HG03175 (cell line): Measurements from ENCODE around the gene UGDH.
"Not testable (repeated sequence)": the region's sequence is repeated elsewhere in the genome, so short reads cannot be mapped to it uniquely, and the experiment has no call there.

Experiments used
- ATAC-seq: cut with Tn5 transposase; IDR thresholded peaks from one replicate; pipeline ENCODE4 v1.9.1; 2021; ENCODE audit warnings: mild to moderate bottlenecking, moderate library complexity; ENCODE audit not compliant: unreplicated experiment

UGDH gene

DNA sequence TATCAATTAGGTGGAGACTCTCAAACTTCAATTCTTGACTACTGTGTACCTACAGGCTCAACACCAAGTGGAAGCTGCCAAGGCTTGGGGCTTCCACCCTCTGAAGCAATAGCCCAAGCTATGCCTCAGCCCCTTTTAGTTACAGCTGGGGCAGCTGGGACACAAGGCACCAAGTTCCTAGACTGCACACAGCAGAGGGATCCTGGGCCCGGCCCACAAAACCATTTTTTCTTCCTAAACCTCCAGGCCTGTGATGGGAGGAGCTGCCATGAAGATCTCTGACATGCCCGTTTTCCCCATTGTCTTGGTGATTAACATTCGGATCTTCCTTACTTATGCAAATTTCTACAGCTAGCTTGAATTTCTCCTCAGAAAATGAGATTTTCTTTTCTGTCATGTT is 3.4 kb upstream of the UGDH start:
- ATAC-seq = no peak

DNA sequence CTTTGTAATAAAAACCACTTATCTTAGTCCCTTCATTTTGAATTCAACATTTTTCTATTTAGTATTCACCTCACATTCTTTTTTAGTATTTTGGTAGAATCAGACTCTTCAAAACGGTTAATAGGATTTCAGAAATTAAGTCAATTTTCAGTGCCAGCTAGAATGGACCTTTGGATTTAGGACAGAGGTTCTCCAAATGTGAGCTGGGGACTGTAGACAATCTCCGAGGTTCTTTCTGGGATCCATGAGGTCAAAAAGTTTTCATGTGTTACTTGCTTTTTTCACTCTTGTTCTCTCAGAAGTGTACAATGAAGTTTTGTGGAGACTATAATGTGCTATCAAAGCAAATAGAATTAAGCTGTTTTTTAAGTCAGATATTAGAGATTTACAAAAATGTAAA is 2.3 kb upstream of the UGDH start:
- ATAC-seq = no peak

DNA sequence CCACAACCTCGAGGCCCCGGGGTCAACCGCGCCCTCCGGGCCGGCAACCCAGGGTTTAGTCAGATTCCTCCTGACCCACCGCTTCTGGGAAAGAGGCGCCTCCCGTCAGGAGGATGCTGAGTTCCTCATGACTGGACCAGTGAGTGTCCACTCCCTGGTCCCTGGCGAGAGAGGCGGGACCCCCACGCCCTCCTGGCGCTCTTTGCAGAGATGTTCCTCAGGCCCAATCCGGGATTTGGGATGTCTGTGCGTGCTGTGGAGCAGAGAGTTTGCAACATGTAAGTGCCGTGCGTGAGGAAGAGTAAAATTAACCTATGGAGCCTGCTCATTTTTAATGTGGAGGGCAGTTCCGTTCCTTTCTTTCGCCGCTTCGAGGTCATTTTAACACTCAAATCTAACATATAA is 824 bp upstream of the UGDH start:
- no peak for ATAC-seq

DNA sequence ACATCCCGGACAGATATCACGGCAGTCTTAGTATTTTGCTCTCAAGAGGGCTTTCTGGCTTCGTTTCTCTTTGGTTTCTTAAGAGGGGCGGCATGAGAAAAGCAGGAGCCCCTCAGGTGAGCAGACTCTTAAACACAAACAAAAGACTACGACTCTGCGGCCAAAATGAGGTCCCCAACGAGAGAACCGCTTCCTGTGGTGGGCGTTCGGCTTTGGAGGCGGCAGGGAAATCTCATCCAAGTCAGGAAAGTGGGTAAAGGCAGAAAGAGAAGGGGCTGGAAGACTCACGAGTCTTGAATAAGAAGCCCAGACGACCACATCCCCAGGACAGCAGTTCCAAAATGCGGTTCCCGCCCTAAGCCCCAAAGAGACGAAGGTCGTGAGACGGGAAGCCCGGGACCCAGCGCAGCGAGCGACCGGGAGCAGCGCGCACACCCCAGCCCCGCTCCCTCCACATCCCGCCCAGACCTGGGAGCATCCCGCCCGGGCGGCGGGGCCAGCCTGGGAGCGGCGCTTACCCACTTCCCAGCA is 409 bp downstream of the UGDH start:
- no peak for ATAC-seq

DNA sequence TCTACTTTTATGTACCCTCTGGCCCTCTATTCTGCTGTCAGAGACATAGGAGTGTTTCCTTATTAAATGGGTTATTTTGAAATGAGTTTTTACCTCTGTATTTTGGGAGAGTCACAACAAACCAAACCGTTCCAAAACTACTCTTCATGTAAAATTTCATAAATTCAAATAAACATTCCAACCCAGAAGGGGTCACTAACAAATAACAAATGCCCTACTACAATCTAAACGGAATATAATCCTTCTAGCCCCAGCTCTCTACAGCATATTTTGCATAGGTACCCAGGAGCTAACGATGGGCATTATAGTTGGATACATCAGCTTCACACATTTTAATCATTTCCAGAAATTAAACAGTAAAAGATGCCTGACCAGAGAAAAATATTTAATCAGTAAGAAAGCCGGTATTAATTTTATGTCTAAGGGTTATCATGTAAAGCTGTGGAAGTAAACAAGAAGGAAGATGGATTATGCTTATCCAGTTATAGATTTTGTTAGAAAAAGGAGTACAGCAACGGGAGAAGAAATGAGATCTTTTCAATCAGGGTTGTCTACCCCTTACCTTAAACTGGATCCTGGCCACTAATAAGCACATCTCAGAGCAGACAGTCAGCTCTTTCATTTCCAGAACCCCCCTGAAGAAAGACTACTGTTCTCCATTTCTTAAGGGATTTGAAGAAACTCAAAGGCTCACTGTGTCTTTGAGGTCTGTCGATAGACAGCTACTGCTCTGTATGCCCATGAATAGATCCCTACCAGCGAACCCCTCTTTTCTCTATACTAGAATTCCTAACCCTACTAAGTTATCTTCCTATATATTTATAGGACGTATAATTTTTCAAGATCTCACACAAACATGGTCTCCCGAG is 1.2 kb downstream of the UGDH start:
- ATAC-seq = no peak

DNA sequence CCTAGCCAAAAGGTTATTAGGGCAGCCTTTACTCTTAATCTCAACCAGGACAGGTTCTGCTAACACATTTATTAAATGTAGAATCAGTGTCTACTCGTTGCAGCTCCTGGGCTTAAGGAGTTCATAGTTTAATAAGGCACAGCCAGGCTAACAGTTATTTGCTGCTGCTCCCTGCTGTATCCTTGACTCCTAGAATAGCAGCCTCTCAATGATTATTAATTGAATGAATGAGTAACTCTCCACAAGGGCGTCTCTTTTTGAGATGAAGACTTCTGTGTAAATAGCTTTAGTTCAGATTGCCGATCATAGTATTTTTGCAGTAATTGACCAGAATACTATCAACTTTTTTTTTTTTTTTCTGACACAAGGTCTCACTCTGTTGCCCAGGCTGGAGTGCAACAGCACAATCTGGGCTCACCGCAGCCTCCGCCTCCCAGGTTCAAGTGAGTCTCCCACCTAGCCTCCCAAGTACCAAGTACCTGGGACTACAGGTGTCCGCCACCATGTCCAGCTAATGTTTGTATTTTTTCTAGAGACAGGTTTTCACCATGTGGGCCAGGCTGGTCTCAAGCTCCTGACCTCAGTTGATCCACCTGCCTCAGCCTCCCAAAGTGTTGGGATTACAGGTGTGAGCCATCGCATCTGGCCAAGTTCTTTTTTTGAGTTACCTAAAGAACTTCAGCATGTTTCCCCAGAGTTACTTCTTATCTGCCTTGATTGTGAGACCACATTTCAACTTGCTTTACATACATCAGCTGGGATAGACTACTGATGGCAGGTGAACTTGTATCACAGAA is 2.9 kb downstream of the UGDH start:
- no peak for ATAC-seq

DNA sequence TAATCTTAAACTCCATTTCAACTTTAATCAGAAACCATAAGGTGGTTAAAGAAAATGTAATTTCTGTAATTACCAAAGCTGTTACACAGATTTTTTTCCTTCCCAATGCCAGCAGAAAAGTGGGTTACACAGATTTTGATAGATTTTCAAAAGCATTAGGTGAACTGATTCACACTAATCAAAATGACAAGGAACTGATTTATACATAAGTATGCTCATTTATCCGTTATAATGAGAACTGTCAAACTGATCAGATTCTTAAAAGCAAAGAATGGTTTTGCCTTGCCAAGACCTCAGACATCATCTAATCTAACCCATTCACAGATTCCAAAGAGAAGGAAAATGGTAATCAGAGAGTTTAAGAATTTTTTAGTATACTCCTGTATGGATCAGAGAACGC is 5.2 kb downstream of the UGDH start:
- no peak for ATAC-seq

DNA sequence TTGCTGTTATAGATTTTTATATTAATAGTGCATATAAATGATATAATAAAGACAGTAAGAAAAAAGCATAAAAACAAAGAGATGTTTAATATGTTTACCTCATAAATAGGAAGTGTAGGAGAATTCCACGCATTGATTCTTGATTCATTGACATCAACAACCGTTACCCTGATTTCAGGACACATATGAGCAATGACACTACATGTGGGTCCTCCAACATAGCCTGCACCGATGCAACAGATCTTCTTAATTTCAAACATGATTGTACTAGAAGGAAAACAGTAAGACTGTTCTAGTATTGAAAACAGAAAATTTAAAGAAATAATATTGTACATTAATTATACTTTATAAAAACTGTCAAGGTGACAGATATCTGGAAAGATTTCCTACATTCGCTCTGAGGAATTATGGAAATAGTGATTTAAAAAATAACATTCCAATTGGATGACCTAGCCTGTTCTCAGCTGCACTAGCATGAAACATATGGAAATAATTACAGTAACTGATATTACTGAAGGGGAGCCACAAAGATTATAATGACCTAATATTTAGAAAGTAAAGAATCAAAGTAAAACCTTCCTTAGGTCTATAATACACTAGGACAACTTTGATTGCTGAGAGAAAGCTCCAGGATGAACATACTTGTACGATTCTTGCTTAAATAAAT is 5.9 kb downstream of the UGDH start:
- ATAC-seq = no peak

DNA sequence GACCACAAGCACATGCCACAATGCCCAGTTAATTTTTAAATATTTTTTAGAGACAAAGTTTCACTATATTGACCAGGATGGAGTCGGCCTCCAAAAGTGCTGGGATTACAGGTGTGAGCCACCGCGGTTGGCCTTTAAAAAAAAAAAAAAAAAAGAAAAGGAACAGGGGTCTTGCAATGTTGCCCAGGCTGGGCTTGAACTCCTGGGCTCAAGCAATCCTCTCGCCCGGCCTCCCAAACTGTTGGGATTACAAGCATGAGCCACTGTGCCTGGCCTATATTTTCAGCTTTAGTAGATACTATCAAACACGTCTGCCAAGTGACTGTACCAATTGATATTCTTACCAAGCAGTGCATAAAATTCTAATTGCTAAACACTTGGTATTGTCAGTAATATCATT is 8.8 kb downstream of the UGDH start:
- no peak for ATAC-seq

DNA sequence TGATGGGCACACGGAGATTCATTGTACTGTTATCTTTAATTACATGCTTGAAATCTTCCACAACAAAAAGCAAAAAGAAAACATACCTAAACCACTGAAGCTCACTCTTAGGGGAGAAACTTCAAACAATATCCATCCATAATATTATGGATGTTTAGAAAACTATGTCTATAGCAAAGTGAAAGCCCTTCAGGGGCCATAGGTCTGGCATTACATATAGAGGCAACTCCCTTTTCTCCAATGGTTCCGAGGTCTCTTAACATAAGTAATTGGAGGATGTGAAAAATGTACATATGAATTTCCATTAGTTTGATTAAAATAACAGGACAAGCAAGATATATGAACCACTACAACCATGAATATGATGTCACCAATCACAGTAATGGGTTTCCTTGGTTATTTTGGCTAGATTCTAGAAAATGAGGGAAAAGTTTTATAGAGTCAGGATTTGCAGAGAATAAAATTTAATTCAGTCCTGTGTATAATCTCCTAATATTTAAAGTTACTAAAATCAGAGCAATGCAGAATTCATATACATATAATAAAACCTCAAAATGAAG is 10.8 kb downstream of the UGDH start:
- ATAC-seq = no peak

DNA sequence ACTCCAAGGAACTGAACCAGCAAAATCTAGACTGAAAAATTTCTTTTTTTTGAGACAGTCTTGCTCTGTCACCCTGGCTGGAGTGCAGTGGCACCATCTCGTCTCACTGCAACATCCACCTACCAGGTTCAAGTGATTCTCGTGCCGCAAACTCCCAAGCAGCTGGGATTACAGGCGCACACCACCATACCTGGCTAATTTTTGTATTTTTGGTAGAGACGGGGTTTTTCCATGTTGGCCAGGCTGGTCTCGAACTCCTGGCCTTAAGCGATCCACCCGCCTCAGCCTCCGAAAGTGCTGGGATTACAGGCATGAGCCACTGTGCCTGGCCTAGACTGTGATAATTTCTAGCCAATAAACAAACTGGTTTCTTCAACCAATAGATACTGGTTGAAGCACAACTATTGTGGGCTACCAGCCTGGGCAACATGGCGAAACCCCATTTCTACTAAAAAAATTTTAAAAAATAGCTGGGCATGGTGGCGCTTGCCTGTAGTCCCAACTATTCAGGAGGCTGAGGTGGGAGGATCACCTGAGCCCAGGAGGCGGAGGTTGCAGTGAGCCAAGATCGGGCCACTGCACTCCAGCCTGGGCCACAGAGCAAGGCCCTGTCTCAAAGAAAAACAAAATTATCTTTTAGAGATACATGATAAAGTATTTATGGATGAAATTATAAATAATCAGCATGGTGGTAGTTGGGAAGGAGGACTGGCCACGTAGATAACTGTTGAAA is 11.4 kb downstream of the UGDH start:
- not testable (repeated sequence) for ATAC-seq

DNA sequence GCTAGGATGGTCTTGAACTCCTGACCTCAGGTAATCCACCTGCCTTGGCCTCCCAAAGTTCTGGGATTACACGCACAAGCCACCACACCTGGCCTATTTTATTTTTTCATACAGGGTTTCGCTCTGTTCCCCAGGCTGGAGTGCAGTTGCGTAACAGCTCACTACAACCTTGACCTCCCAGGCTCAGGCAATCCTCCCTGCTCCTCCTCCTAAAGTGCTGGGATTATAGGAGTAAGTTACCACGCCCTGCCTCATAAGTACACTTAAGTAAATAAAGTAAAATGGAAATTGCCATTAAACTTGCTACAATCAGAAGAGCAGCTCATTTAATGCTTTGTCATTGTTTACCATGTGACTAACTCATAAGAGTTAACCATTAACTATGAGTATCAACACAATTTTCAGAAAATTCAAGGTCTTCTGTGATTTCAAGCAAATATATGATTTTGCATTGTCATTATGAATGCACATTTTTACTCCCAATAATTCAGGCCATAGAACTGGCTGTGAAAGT is 12.3 kb downstream of the UGDH start:
- no peak for ATAC-seq

DNA sequence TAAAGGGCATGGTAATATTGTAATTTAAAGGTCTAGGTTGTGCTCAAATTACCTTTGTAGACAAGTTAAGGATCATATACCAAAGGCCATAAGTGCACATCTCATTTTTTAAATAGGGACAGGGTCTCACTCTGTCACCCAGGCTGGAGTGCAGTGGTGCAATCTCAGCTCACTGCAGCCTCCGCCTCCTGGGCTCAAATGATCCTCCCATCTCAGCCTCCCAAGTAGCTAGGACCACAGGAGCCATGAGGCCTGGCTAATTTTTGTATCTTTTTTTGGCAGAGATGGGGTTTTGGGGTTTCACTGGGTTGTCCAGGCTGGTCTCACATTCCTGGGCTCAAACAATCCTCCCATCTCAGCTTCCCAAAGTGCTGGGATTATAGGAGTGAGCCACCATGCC is 13.0 kb downstream of the UGDH start:
- ATAC-seq = not testable (repeated sequence)

DNA sequence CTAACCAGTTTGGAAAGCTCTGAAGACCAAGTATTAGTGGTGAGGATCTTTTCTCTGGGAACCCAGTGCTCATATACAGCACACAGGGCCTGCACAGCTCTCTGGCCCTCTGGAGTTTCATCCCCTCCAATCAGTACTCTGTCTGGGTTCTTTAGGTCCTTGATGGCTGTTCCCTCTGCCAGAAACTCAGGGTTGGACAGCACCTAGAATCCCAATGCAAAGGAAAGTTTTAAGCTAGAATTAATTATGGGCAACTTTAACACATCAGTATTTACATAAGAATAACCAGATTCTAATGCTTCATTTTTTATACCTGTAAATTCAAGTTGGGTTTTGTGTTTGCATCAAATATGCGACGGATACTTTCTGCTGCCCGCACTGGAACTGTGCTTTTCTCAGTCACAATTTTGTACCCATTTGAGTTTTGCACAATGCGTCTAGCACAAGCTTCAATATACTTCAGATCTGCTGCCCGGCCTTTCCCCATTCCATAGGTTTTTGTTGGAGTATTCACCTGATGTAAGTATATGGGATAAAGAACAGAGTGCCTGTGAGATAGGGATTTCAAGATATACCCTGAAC is 16.8 kb downstream of the UGDH start:
- no peak for ATAC-seq

DNA sequence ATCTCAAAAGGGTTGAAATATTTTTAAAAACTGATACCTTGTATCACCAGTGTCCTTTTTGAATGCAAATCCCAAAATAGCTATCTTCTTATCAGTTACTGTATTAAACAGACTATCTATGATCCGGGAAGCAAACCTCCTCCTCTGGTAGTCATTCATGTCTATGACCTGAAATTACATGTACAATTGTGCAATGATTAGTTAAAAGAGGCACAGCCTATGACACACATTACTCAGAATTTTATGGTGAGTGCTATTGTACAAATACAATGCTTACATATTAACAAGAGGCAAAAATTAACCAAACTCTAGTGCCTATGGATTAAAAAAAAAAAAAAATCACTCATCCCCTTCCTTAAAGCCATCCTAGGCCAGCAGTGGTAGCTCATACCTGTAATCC is 21.7 kb downstream of the UGDH start:
- ATAC-seq = no peak

DNA sequence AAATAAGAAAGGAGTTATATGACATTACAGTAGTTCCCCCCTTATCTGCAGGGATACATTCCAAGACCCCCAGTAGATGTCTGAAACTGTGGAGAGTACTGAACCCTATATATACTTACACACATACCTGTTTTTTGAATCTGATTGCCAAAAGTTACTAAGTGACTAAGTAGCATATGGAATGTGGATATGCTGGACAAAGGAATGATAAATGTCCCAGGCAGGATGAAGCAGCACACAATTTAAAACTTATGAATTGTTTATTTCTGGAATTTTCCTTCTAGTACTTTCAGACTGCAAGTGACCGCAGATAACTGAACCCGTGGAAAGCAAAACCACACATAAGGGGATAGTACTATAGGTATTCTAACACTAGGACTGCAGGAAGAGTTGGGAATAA is 22.7 kb downstream of the UGDH start:
- no peak for ATAC-seq

DNA sequence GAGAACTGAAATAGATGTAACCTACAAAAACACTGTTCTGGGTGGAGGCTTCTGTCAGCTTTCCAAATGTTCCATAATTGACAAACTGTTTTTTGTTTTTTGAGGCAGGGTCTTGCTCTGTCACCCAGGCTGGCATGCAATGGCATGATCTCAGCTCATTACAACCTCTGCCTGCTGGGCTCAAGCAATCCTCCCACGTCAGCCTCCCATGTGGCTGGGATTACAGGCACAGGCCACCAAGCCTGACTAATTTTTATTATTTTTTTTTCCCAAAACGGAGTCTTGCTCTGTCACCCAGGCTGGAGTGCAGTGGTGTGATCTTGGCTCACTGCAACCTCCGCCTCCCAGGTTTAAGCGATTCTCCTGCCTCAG is 24.6 kb downstream of the UGDH start:
- ATAC-seq = not testable (repeated sequence)

DNA sequence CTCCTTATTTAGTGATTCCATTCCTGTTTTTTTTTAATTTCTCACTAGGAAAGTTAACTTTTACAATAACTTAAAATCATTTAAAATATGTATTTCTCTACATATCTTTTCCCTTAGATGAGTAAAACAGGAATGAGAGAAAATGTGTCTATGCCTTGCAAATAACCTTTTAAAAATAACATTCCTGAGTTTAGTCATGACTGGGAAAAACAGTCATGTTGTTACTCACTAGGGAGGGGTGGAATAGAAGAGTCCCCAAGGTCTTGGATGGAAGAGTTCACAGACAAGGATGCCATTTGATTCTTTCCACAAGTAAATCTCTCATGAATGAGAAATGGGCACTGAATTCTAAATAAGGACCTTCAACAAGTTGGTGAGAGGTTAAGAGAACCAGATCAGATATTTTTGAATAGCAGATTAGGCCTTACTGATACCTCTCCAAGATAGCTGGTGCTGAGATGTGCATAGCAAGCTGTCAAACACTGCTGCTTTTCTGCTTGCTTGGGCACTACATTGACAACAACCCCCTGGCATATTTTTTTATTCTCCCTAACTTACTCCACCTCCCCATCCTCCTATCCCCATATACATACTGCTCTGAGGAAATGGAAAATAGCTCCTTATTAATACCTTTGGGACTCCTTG is 25.1 kb downstream of the UGDH start:
- ATAC-seq = no peak

DNA sequence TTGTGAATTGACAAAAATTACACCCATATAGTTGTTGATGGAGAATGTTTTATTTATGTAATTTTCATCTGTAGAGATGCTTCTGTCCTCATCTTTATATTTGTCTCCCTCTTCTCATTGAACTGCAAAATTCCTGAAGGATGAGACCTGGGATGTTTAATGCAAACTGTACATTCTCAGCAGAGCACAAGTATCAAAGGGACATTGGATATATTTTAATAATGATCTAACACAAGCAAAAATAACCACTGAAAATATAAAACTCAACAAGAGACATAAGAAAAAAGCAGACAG is 28.6 kb downstream of the UGDH start:
- ATAC-seq = no peak
